ENCODE measurements around the gene PARD3B.

Gene PARD3B

GRCh38 chr2:205166745-205167144 is 621.5 kb downstream of the PARD3B start:
- no peak for DNase-seq

DNA sequence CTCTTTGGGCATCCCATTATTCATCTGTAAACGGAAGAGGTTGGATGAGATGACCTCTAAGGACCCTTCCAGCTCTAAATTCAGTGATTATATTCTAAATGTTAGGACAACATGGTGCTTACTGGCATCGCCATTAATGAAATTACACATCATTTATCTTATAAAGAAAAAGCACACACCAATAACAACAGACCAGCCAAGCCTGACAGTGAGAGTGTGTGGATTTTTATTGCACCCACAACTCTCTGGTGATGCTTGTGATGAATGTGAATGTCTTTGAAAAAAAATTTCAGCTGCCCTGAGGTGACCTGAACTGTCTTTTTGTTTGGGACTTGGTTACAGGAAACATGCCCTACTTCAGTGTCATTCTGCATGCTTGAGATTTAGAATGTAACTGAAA is 623.7 kb downstream of the PARD3B start:
- DNase-seq, result no peak

- DNase-seq, result no peak
Observed at GRCh38 chr2:205169464-205169863, 624.2 kb downstream of the PARD3B start.

- DNase-seq, result no peak
Observed at GRCh38 chr2:205170399-205170798, 625.1 kb downstream of the PARD3B start.

- no peak for DNase-seq
Observed at GRCh38 chr2:205171261-205171940, 626.1 kb downstream of the PARD3B start.

- no peak for DNase-seq
Observed at GRCh38 chr2:205175831-205176230, 630.6 kb downstream of the PARD3B start.

- no peak for DNase-seq
Observed at GRCh38 chr2:205176546-205176945, 631.3 kb downstream of the PARD3B start.

DNA sequence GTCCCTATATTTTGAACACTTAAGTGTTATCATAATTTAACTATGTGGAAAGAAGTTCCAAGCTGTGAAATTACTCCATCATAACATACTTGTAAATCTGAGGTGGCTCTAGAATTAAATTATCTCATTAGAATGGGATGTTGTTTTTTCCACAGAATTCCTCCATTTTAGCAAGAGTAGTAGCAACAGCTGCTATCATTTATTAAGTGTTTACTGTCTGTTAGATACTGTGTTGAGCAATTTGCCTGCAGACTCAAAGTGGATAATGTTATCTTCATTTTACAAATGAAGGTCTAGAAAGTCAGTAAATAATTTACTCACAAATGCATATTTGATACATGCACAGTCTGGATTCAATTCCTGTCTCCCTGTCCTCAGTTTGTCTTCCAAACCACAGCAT is 632.3 kb downstream of the PARD3B start:
- DNase-seq, result no peak

DNA sequence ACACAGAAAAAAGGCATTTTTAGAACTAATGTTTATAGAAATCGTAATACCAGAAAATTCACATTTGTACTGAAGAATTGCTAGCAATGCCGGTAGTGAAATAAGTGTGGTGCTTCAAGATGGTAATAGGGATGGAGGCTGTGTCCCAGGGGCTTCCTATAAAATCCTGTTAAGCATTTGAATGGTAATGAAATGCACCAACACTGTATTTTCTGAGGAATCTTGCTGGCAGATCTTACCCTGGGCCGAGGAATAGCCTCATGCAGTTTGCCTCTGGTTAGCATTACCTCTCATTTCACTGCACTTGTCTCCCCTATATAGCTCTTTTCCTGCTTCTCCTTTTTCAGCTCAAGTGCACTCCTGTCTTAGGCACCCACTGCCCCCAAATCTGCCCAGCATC is 635.5 kb downstream of the PARD3B start:
- DNase-seq, result no peak

GRCh38 chr2:205187731-205188130 is 642.5 kb downstream of the PARD3B start:
- no peak for DNase-seq

DNA sequence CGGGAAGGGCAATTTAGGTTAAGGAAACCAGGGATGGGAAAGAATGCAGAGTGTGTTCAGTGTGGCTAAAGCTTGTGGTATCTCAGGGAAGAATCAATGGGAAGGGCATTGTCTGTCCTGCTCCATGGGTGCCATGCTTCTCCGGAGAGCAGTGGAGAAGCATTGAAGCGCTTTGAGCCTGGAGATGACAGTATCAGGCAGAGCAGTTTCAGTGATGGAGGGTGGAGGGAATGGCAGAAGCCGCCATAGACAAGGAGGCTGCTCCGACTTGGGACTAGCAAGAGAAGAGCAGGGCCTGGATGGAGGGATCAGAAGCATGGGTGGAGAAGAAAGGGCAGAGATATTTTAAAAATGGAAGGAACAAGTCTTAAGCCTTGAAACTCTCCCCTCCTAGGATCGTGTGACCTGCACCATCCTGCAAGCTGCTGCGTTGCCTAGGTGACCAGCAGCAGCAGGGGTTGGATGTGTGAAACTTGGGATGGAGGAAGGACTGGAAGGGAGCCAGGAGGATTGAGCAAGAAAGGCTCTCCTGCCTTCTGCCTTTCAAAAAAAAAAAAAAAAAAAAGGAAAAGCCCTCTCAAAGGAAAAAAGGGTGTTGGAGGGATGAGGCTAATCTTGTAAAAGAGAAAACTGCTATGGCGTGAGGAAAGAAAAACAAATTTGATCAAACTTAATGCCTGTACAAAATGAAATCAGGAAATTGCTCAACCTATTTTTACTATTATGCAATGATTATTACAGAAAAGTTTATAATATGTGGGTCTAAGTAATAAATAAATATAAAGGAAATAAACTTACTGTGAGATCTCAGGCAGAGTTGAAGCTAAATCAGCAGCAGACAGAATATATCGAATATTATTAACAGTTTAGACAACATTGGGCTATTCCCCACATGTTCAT is 643.2 kb downstream of the PARD3B start:
- no peak for DNase-seq

- no peak for DNase-seq
Observed at GRCh38 chr2:205189301-205189700, 644.0 kb downstream of the PARD3B start.

DNA sequence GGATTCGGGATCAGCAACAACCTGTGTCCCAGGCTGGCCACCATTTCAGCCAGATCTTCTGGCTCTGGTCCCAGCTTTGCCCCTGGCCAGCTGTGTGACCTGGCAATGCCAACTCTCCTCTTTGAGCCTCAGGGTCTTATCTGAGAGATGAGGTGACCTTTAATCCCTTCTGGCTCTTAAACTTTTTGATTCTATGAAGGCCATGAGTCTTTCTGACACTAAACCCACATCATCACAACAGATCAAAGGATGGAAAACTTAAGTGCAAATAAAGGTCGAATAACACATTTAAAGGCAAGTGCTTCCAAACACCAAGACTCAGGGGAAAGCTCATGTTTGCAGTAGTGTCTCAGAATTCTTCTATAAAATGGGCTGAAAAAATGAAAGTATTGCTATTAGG is 645.3 kb downstream of the PARD3B start:
- no peak for DNase-seq

DNA sequence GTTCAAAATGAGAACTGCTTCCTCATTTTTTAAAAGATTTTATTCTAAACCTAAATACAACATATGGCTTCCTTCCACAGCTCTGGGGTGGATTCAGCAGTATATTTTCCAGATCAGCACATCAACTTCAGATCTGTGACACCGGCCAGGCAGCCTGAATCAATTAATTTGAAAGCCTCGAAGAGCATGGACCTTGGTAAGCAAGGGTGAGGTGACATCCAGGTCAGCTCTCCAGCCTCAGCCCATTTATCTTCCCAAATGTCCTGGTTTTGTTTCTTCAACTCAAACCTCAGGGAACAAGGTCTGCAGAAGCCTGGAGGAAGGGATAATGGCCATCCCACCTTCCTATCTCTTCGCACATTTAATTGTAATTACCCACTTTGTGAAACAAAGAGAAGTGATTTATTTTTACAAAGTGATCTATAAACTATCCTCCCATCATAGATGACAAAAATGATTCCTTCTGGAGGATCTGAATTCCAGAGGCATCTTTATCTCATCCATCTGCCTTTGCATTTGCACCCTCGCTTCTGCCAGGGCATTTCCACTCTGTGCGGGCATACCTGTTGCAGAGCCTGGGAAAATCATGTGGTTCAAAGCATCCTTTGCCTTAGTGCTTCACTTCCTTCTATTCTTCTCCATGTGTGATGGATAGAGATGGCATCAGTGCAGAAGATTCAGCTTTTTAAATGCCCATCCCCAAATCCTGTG is 648.0 kb downstream of the PARD3B start:
- no peak for DNase-seq

DNA sequence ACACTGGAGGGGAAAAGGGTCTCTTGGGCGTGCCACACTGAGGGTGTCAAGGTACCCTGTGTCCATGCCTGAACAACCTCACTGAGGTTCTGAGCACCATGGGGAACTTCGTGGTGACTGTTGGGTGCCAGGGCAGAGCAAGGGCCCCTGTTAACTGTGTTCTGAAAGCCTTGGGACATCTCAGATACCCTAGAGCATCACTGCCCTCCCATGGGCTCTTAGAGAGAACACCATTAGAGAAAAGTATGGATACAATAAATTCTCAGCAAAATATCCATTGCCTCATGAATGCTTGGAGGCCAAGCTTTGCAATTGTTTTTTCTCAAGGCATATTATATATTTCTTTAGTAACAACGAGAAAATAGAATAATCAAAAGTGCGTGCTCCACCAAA is 648.6 kb downstream of the PARD3B start:
- DNase-seq, result no peak

DNA sequence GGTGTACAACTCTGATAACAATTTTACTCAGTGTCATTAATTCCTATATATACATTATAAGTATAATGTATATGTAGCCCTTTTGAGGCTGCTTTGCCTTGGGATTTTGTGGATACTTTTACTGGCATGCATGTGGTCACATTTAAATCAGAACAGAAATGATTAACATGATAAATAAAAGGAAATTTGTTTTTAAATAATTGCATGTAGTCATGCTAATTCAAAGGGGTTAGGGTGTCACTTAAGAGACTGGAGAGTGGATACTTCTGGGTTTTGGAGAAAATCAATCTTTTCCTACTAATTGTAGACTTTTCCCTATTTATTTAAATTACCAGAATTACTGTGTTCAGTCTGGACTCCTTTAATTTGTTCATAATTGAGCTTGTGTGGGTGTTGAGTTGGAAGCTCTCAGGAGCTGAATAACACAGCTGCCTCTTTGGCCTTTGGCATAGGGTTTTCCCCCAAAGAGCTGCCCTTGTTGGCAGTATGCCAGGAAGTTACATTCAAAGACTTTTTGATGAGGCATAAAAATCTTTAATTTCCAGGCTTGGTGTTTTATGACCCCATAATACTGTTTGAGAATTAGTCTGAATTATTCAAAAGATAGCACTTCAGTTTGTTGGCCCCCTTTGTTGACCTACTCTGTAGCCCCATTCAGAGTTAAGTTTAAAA is 652.3 kb downstream of the PARD3B start:
- peak; percentile 13 to 25 (median 24) for DNase-seq

- peak; percentile 2 to 36 (median 18) for DNase-seq
Observed at GRCh38 chr2:205198140-205198525, 652.9 kb downstream of the PARD3B start.

- no peak for DNase-seq
Observed at GRCh38 chr2:205199165-205199850, 654.0 kb downstream of the PARD3B start.

GRCh38 chr2:205210494-205210893 is 665.2 kb downstream of the PARD3B start:
- DNase-seq, result no peak

DNA sequence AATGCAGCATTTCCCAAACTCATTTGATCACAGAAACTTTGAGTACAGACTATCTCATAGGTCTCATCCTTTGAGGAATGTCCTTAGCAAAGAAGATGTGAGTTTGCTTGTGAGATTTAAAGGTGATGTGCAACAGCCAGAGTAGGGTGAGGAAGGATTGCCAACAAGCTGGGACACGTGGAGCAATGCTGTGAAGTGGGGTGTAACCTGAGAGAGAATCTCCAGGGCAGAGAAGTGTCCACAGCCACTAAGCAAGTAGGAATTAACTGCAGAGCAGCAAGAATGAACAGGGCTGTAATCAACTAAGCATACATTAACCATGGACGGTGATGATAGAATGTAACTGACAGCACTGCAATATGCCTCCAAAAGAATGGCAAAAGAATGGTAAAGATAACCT is 667.1 kb downstream of the PARD3B start:
- no peak for DNase-seq

DNA sequence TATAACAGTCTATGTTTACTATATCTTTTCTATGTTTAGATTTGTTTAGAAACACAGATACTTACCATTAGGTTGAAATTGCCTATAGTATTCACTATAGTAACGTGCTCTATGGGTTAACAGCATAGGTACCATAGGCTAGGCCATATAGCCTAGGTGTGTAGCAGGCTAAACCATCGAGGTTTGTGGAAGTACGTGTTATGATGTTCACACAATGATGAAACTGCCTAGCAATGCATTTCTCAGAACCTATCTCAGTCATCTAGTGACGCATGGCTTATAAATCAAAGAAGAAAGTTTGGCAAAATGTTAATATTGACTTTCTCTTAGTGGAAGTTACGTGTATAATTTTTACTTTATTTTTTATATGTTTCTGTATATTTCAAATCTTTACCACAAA is 670.8 kb downstream of the PARD3B start:
- DNase-seq, result no peak

- DNase-seq, result no peak
Observed at GRCh38 chr2:205216580-205216979, 671.3 kb downstream of the PARD3B start.

DNA sequence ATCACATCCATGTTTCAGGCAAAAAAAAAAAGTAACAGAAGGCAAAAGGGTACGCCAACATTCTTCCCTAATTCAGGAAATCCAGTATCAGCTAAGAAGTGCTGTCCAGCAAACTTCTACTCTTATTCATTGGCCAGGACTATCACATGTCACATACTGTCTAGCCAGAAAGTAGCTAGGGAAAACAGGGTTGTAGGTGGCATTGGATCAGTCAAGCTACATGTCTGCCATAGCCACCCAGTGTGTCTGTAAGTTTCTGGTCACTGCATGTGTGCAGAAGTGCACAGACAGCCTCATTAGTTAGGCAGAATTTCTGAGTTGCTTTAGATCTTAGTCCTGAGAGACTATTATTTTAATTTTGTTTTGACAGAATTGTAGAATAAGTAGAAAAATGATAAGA is 671.7 kb downstream of the PARD3B start:
- no peak for DNase-seq
